Glomerular visceral epithelial cell (primary cell): ENCODE measurements around the gene COL9A3.

Experiments used
- DNase-seq: peaks from one replicate; pipeline ENCODE4 v3.0.0-alpha.2; 2016; ENCODE audit errors: extremely low spot score

The COL9A3 gene

GRCh38 chr20:62880147-62880934 is 63.5 kb downstream of the COL9A3 start:
- DNase-seq: no peak

GRCh38 chr20:62880935-62881661 is 64.2 kb downstream of the COL9A3 start:
- DNase-seq: no peak

GRCh38 chr20:62881662-62882395 is 65.0 kb downstream of the COL9A3 start:
- no peak for DNase-seq

GRCh38 chr20:62882426-62882825 is 65.6 kb downstream of the COL9A3 start:
- no peak for DNase-seq

GRCh38 chr20:62884556-62884955 is 67.7 kb downstream of the COL9A3 start:
- DNase-seq: no peak

- no peak for DNase-seq
Measured at GRCh38 chr20:62885046-62885895, 68.4 kb downstream of the COL9A3 start.

- DNase-seq: no peak
Measured at GRCh38 chr20:62885896-62886708, 69.3 kb downstream of the COL9A3 start.

- no peak for DNase-seq
Measured at GRCh38 chr20:62886709-62887058, 69.8 kb downstream of the COL9A3 start.

- peak; percentile 96 for DNase-seq
Measured at GRCh38 chr20:62887152-62887859, 70.5 kb downstream of the COL9A3 start.

GRCh38 chr20:62887860-62888239 is 71.0 kb downstream of the COL9A3 start:
- no peak for DNase-seq

- no peak for DNase-seq
Measured at GRCh38 chr20:62888406-62888805, 71.6 kb downstream of the COL9A3 start.

GRCh38 chr20:62888910-62889309 is 72.1 kb downstream of the COL9A3 start:
- no peak for DNase-seq

GRCh38 chr20:62889411-62889810 is 72.6 kb downstream of the COL9A3 start:
- no peak for DNase-seq

GRCh38 chr20:62889871-62890270 is 73.0 kb downstream of the COL9A3 start:
- DNase-seq: no peak

- DNase-seq: no peak
Measured at GRCh38 chr20:62890444-62890843, 73.6 kb downstream of the COL9A3 start.
